GM21390 (cell line): ENCODE results near the gene SAFB.
"Not testable (repeated sequence)": the region's sequence is repeated elsewhere in the genome, so short reads cannot be mapped to it uniquely, and the experiment has no call there.

ENCODE experiments used
- ATAC-seq: cut with Tn5 transposase; IDR thresholded peaks from one replicate; pipeline ENCODE4 v1.9.1; 2021; ENCODE audit not compliant: unreplicated experiment

Gene SAFB

DNA sequence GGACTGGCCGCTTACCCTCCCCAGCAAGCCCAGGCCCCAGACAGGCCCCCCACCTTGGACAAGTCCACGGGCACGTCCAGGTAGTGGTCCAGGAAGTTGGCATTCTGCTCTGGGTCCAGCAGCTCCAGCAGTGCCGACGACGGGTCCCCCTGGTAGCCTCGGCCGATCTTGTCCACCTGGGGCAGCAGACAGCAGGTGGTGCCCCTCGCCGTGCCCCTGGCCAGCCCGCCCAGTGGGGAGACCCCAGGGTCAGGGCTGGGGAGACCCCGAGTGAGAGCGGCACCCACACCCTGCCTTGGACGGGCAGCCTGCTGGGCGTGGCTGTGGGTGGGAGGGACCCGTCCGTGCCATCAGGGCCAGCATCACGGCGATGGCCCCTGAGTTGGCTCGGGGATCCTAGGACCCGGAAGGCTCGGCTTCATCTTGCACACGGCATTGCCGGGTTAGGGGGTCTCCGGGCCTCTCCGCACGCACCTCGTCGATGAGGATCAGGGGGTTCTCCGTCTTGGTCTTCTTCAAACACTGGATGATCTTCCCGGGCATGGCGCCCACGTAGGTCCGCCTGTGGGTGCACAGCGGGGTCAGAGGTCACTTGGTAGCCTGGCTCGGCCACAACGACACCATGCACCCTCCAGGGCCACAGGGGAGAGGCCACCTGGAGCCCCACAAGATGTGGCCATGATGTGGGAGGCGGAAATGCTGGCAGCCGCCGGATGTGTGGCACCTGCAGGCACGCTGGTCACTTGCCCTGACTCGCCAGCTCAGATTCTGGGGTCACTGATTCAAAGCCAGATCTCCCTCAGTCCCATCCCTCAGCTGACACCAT, 73.5 kb downstream of the SAFB start:
- ATAC-seq: no peak

DNA sequence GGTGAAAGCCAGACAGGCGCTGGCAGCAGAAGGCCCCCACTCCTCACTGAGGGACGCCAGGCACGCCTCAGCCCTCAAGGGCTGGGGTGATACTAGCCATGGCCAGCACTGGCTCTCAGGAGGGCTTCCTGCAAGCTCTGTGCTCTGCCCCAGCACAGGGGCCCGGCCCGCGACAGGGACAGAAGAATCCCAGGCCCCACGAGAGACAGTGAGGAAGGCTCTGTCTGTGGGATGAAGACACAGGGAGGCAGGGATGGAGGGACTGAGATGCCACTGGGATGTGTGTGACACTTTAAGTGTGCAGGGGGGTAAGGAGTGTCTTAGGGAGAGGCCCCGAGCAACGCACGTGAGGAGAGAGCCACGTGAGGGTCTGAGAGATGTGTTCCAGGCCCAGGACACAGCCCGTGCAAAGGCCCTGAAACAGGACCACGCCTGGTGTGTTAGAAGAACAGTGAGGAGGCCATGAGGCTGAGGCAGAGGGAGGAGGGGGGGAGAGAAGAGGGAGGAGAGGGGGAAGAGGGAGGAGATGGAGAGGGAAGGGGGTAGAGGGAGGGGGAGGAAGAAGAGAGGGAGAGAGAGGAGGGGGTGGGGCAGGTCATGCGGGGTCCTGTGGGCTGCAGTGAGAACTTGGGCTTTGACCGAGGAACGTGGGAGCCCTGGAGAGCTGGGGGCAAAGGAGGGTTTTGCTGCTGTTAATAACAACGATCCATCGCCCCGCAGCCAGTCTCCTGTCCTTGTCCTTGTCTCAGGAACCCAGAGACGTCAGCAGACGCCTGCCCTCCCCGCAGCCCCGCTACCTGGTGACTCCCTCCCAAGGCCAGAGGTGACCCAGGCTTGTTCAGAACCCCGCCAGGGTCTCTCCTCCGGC, 74.4 kb downstream of the SAFB start:
- no peak for ATAC-seq

DNA sequence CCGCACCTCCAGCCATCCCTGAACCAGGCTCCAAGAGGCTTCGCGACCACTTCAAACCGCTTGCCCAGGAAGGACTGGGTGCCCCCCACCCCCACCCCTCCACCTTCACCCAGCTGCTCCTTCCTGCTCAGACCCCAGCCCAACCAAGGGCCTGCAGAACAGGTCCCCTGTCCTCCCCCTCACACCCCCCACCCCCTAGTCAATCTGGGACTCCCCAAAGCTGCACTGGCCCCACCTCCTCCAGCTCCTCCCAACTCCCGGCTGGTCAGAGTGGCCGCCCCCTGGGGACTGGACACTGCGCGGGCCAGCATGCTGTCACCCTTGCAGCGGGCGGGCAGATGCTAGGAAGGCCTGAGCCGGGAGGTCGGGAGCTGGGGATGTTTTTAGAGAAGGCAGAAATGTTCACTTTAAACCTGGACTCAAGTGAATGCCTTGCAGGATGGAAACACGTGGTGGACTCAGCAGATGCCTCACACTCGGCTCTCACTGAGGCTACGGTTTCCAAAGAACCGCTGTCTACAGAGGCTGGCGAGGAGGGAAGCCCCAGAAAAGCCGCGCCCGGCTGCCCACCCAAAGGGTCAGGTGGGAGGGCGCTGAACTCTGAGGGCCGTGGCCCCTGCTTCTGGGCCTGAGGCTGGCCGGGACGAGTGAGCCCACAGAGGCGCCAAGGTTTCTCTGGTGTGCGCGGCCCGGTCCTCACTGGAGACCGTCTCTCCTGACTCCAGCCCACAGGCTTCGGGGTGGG, 75.2 kb downstream of the SAFB start:
- ATAC-seq: no peak

DNA sequence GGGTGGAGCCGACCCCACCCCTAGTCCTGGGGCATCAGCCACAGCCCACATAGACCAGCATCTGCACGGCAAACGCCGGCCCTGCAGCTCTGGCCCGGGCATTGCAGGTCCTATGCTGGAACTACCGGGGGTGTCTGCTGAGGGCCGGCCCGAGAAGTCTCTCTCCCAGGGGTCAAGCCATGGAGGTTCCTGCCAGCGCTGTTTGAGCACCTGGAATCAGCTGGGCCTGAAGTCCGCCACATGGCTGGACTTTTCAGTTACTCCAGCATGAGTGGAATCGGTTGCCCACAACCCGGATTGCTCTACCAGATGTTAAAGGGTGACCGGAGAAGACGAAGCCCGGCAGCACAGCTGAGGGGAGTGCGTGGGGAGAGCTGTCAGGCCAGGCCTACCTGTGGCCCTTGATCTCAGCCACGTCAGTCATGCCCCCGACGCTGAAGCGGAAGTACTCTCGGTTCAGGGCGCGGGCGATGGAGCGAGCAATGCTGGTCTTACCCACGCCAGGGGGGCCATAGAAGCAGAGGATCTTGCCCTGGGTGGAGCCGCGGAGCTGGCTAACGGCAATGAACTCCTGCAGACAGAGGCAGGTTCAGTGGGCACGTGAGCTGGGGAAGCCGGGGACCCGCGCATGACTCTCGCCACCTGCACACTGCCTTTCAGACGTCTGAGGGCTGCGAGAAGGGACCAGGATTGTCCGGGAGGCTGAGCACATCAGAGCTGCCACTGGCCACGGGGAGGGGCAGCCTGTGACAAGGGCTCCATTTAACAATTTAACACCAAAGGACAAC, 75.9 kb downstream of the SAFB start:
- no peak for ATAC-seq

GRCh38 chr19:5700455-5701092, 77.7 kb downstream of the SAFB start:
- no peak for ATAC-seq

GRCh38 chr19:5702053-5702410, 79.1 kb downstream of the SAFB start:
- ATAC-seq: not testable (repeated sequence)

DNA sequence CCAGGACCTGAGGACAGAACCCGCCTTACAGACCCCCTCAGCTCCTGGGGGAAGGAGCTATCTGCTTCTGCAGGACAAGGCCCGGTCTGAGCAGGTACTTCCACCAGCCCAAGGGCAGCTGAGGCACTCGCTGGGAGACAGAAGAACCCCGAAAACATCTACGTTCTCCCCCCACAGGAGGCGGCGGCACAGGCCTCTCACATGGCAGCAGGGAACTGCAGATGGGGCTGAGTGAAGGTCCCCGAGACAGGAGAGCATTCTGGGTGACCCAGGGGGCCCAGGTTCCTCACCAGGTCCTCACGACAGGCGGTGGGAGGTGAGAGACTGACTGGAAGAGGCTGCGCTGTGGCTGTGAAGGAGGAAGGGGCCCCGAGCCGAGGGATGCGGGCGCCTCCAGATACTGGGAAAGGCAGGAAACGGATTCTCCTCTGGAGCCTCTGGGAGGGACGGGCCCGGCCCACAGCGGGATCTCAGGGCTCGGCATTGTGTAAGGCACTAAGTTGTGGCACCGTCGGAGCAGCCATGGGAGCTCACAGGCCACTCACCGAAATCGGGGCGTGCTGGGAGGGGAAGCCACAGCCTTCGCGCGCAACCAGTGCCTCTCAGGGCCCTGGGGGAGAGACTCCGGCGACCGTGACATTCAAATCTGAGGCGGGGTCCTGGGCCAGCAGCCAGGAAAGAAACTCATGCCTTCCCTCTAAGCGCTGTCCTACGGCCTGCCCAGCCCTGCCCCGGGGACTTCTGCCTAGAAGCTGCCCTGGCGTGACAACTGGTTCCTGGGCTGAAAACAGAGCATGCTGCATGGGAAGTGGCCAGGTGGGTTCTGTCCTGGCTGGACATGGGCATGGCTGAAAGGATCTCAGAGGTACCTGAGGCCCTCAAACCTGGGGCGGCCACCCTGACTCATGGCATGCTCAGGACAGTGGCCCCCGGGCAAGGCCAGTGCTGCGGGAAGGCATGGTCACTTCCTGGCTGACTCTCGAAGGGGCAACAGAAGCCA, 81.2 kb downstream of the SAFB start:
- no peak for ATAC-seq

DNA sequence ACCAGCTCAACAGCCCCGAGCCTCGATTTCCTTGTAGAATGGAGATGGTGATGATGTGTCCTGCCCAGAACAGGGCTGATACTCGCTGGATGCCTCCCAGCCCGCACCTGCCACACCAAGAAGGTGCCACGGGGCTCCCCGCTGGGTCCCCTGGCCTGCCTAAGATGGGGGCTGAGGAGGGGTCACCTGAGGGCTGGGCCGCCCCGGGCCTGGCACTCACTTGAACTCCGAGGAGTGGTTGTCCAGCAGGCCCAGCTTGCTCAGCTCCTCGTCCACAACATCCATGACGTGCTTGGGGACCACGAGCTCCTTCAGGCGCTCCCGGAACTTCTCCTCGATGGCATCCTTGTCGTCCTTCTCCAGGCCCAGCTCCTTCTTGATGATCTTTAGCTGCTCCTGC, 82.7 kb downstream of the SAFB start:
- ATAC-seq: no peak

DNA sequence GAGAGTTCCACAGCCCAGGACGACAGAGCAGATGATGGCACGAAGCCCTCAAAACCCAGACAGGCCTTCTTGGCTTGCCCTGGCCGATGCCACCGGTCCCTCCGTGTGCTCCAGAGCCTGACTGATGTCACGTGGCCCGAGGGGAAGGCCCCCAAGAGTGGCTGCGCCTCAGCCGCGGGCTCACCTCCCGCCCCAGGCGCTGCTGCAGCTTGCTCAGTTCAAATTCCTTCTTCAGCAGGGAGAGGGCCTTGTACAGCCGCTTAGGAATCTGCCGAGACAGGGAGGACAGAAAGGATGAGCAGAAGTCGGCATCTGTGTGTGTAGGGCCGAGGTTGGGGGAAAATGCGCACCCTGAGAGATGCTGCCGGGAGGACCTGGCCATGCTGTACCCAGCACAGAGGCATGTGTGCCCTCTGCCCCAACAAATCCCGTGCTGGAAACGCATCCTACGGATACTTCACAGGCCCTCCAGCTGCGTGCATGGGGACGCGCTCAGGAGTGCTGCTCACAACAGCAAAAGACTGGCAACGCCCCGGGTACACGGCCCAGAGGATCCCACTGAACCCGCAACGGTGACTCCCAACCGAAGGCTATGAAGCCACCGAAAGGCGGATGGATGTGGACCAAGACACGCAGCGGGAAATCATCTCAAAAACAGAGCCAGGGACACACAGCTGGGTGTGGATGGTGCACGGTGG, 84.1 kb downstream of the SAFB start:
- no peak for ATAC-seq

- no peak for ATAC-seq
Observed at GRCh38 chr19:5707576-5708575, 85.0 kb downstream of the SAFB start.

DNA sequence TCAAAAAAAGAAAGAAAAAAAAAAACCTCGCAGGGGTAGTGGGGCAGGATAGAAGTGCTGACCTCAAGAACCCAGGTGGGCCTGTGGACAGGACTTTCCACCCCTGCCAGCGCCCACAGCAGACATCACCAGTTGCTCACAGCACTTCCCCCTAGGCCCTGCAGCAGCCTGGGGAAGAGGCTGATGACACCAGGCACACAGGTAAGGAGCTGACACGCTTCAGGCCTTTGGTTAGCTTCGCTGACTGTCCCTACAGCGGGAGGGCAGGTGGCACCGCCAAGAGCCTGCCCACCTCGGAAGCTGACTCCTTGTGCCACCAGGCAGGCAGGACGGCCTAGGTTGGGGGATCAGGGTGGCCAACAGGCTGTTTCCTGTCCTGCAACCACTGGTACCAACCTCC, 88.1 kb downstream of the SAFB start:
- ATAC-seq: no peak

DNA sequence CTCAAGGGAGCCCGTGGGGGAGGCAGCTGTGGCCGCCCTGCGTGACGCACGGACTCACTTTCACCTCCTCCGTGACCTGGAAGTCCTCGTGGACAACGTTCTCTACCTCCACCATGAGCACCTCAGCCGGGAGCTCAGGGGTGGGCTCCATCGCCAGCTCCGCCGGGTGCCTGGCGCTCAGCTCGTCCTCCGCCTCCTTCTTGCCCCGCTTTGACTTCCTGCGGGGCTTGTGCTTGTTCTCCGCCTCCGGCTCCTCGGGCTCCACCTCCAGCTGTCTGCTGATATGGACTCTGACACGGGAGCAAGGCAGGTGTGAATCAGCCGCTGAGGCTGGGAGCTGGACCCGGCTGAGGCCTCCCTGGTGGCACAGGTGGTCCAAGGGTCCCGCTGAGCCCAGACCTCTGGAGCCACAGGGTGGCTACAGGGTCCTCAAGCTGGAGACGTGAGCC, 88.9 kb downstream of the SAFB start:
- ATAC-seq: no peak

GRCh38 chr19:5713228-5713627, 90.3 kb downstream of the SAFB start:
- ATAC-seq: no peak

GRCh38 chr19:5714816-5715215, 91.9 kb downstream of the SAFB start:
- no peak for ATAC-seq

DNA sequence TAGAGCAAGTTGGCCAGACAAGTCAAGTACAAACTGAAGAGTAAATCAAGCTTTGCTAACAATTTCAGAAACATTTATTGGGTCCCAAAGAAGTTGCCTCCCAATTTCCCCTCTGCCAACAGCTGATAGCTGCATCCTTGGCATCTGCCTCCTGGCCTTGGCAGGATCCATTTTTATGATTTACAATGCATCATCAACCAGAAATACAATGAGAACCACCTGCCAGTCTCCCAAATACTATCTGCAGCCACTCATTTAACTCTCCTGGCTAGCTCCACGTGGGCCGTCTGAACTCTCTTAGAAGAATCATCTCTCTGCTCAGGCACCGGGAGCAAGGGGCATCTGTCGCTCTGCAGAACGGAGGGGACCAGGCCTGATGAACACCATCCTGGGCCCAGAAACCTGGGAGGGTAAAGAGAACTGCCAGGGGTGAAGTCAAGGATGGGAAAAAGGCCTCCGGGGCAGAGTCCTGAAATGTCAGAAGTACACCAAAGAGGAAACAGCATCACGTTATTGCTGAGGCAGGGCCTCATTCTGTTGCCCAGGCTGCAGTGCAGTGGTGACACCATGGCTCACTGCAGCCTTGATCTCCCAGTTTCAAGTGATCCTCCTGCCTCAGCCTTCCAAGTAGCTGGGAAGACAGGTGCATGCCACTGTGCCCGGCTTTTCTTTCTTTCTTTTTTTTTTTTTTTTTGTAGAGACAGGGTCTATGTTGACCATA, 94.5 kb downstream of the SAFB start:
- no peak for ATAC-seq
